ENCODE measurements around the gene ARHGAP22.

GRCh38 chr10:48551861-48552591 is 52.8 kb downstream of the ARHGAP22 start:
- TF ChIP-seq POLR2A (IDR thresholded peaks at IDR 0.05; ENCODE audit: low read depth, low read length) (no peak), POLR2AphosphoS5 (IDR thresholded peaks at IDR 0.05; ENCODE audit: low read depth, low read length) (no peak), TAF1 (IDR thresholded peaks at IDR 0.05; ENCODE audit: low read depth, low read length) (no peak)
